GM23338 (cell line): ENCODE data around the gene JAKMIP1. TPM values are rescaled to one million over a fixed set of nuclear protein-coding genes. Genes with fewer than 3 reads are reported as not detected.

ENCODE experiments used
- CREB1 ChIP-seq: fragments of 250-450 bp; sonication (Bioruptor Pico); IDR thresholded peaks from 2 replicates; pipeline ENCODE4 v1.5.0; 2020; ENCODE audit warnings: low read depth, mild to moderate bottlenecking, moderate library complexity
- EZH2 ChIP-seq: fragments of 200-600 bp; sonication (generic); IDR thresholded peaks from one replicate; pipeline ENCODE4 v1.8.0; 2017; ENCODE audit warnings: antibody characterized with exemption, mild to moderate bottlenecking, low read depth; ENCODE audit not compliant: unreplicated experiment
- EZH2phosphoT487 ChIP-seq: fragments of 200-600 bp; sonication (generic); IDR thresholded peaks from one replicate; pipeline ENCODE4 v1.8.1; 2018; ENCODE audit warnings: antibody characterized with exemption; ENCODE audit not compliant: unreplicated experiment
- NANOG ChIP-seq: IDR thresholded peaks from 2 replicates; pipeline ENCODE4 v1.6.1; 2016; ENCODE audit warnings: antibody characterized with exemption, borderline replicate concordance
- STAT1 ChIP-seq: IDR thresholded peaks from one replicate; pipeline ENCODE4 v1.6.1; 2016; ENCODE audit warnings: antibody characterized with exemption; ENCODE audit not compliant: unreplicated experiment
- polyA plus RNA-seq: library from polyadenylated mRNA; unstranded; fragments of >200 nt; fragmentation: Nextera tagmentation; extraction: Ambion mirVana; gene quantifications from 2 replicates; pipeline ENCODE4 v1.2.1, GENCODE V29; 2016
- total RNA-seq: library from RNA; depleted of rRNA; stranded (reverse); fragments of >200 nt; shearing (Covaris generic); gene quantifications from 2 replicates; pipeline ENCODE4 v1.2.3, GENCODE V29; 2014
- TF ChIP-seq, protein P1 (sequence below): fragments of 250-450 bp; sonication (Bioruptor Pico); IDR thresholded peaks from 2 replicates; pipeline ENCODE4 v1.5.0; 2020; ENCODE audit warnings: mild to moderate bottlenecking, moderate library complexity
- TF ChIP-seq, protein P2 (sequence below): IDR thresholded peaks from one replicate; pipeline ENCODE4 v1.6.1; 2018; ENCODE audit warnings: antibody characterized with exemption; ENCODE audit not compliant: unreplicated experiment

Gene JAKMIP1
- total and polyA plus RNA-seq, 2 experiments from 2014 or later: 4.6 to 5.1 TPM

DNA sequence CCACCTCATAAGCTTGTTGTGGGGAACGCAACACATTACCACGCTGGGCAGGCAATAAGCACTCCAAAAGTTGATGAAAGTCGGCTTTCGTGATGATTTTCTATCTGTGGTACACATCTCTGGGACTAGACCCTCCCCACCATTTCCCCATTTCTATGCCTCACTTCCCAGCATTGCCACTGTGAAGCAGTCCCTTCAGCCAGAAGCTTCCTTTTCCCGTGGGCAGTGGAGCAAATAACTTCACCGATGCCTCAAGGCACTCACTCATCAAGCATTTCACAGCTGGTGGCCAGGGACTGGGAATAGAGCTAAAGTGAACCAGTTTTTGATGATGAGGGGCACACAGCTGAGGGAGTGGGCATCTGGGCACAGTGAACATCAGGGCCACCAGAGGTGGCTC, 201.0 kb downstream of the JAKMIP1 start (continued):
- TF ChIP-seq, protein P1, sequence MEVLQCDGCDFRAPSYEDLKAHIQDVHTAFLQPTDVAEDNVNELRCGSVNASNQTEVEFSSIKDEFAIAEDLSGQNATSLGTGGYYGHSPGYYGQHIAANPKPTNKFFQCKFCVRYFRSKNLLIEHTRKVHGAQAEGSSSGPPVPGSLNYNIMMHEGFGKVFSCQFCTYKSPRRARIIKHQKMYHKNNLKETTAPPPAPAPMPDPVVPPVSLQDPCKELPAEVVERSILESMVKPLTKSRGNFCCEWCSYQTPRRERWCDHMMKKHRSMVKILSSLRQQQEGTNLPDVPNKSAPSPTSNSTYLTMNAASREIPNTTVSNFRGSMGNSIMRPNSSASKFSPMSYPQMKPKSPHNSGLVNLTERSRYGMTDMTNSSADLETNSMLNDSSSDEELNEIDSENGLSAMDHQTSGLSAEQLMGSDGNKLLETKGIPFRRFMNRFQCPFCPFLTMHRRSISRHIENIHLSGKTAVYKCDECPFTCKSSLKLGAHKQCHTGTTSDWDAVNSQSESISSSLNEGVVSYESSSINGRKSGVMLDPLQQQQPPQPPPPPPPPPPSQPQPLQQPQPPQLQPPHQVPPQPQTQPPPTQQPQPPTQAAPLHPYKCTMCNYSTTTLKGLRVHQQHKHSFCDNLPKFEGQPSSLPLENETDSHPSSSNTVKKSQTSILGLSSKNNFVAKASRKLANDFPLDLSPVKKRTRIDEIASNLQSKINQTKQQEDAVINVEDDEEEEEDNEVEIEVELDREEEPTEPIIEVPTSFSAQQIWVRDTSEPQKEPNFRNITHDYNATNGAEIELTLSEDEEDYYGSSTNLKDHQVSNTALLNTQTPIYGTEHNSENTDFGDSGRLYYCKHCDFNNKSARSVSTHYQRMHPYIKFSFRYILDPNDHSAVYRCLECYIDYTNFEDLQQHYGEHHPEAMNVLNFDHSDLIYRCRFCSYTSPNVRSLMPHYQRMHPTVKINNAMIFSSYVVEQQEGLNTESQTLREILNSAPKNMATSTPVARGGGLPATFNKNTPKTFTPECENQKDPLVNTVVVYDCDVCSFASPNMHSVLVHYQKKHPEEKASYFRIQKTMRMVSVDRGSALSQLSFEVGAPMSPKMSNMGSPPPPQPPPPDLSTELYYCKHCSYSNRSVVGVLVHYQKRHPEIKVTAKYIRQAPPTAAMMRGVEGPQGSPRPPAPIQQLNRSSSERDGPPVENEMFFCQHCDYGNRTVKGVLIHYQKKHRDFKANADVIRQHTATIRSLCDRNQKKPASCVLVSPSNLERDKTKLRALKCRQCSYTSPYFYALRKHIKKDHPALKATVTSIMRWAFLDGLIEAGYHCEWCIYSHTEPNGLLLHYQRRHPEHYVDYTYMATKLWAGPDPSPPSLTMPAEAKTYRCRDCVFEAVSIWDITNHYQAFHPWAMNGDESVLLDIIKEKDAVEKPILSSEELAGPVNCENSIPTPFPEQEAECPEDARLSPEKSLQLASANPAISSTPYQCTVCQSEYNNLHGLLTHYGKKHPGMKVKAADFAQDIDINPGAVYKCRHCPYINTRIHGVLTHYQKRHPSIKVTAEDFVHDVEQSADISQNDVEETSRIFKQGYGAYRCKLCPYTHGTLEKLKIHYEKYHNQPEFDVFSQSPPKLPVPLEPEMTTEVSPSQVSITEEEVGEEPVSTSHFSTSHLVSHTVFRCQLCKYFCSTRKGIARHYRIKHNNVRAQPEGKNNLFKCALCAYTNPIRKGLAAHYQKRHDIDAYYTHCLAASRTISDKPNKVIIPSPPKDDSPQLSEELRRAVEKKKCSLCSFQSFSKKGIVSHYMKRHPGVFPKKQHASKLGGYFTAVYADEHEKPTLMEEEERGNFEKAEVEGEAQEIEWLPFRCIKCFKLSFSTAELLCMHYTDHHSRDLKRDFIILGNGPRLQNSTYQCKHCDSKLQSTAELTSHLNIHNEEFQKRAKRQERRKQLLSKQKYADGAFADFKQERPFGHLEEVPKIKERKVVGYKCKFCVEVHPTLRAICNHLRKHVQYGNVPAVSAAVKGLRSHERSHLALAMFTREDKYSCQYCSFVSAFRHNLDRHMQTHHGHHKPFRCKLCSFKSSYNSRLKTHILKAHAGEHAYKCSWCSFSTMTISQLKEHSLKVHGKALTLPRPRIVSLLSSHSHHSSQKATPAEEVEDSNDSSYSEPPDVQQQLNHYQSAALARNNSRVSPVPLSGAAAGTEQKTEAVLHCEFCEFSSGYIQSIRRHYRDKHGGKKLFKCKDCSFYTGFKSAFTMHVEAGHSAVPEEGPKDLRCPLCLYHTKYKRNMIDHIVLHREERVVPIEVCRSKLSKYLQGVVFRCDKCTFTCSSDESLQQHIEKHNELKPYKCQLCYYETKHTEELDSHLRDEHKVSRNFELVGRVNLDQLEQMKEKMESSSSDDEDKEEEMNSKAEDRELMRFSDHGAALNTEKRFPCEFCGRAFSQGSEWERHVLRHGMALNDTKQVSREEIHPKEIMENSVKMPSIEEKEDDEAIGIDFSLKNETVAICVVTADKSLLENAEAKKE: no peak
- TF ChIP-seq, protein P2, sequence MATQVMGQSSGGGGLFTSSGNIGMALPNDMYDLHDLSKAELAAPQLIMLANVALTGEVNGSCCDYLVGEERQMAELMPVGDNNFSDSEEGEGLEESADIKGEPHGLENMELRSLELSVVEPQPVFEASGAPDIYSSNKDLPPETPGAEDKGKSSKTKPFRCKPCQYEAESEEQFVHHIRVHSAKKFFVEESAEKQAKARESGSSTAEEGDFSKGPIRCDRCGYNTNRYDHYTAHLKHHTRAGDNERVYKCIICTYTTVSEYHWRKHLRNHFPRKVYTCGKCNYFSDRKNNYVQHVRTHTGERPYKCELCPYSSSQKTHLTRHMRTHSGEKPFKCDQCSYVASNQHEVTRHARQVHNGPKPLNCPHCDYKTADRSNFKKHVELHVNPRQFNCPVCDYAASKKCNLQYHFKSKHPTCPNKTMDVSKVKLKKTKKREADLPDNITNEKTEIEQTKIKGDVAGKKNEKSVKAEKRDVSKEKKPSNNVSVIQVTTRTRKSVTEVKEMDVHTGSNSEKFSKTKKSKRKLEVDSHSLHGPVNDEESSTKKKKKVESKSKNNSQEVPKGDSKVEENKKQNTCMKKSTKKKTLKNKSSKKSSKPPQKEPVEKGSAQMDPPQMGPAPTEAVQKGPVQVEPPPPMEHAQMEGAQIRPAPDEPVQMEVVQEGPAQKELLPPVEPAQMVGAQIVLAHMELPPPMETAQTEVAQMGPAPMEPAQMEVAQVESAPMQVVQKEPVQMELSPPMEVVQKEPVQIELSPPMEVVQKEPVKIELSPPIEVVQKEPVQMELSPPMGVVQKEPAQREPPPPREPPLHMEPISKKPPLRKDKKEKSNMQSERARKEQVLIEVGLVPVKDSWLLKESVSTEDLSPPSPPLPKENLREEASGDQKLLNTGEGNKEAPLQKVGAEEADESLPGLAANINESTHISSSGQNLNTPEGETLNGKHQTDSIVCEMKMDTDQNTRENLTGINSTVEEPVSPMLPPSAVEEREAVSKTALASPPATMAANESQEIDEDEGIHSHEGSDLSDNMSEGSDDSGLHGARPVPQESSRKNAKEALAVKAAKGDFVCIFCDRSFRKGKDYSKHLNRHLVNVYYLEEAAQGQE: no peak
- no peak for TF ChIP-seq EZH2
- no peak for TF ChIP-seq EZH2phosphoT487
- TF ChIP-seq CREB1 (CRISPR knock-in tag): no peak
- TF ChIP-seq NANOG: no peak
- no peak for TF ChIP-seq STAT1
